Measurements from ENCODE around the gene SLC24A3.

SLC24A3 gene

DNA sequence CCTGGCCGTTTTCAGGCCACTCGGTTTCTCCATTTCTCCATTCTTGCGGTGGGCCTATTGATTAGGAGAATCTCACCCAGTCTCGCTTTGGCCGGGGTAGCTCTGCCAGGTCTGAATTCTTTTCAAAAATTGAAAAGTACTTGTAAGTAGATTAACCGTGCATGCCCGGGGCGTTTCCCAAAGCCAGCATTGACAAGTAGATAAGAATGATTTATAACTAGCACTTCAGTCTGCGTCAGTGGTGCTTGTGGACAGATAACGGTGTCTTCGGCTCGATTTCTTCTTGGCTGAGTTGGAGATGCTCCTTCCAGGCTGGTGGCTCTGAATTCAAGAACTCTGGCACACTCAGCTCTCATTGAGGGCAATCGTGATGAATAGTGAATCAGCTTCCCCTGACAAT, 29.0 kb downstream of the SLC24A3 start:
- no peak for DNase-seq

DNA sequence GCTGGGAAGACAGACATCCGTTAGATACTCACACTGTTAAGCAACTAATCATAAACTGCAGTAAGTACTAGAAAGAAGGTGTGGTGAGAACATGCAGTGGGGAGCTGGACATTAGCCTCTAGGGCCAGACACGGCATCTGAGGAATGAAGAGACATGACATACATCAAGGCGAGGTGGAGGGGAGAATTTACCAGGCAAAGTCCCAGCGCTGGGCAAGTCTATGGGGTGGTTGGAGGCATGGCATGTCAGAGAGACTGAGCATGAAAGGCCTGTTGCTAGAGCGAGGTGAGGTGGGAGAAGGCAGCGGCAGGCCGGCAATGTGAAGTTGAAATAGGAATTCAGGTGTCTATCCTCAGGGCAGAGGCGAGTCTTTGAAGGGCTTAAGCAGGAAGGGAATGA, 31.8 kb downstream of the SLC24A3 start:
- DNase-seq, result no peak

DNA sequence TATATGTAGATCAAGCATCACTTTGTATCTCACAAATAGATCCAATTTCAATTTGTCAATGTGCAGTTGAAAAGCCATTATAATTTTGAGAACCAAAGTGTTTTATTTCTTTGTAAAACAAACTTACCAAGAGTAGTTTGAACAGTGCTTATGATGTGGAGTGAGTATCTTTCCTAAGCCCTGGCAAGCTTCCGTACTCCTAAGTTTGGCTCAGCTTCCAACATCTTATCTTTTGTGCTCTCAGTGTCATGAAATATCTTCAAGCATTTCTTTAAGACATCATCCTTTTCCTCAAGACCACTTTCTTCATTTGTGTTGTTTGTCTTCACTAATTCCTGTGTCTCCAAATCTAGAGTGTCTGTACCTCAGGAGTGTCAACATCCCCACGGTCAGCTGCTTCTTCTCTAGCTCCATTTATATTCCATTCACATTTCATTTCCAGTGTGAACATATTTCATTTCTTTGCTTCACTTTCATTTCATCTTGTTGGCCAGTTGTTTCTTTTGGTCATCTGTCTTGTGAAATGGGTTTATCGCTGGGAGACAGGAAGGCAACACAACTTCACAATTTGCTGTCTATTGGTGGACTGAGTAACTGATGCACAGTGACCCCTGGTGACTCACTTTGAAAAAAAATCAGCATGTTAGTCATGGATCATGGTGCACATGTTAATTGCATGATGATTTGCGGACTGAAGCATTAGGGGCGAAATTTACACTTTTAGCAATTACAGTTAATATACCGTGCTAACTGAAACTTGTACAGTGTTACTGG, 36.9 kb downstream of the SLC24A3 start:
- DNase-seq, result no peak

DNA sequence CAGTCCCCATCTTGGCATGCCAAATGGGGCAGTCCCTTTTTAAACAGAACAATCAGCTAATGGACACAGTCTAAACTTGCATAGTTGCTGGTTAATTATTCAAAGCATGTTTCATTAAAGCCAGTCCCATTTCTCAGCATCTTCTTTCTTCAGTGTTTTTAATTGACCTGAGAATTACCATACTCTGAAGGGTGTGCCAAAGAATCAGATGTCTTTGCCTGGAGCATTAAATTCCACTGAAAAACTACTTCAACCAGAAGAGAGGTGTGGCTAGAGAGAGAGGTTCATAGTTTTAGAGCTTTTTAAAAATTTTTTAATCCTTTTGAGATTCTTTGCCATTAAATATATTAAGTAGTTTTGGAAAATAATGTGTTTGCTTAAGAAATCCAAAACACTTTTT, 37.9 kb downstream of the SLC24A3 start:
- no peak for DNase-seq

DNA sequence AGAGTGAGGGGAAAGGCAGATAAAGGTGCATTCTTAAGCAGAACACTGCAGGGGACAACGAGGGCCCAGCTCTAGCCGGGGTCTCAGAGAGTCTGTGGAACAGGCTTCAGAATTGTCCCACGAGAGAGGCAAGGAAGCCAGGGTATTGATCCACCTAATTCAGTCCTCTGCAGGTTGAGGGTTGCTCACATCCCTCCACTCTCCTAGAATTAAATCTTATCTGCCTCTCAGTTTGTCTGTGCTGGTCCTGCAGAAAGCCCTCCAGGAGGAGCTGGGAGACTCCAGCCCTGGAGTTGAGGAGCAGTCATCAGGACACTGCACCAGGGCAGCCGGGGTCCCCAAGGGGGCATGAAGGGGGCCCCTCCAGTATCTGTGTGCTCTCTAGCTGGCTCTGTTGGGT, 39.1 kb downstream of the SLC24A3 start:
- no peak for DNase-seq

DNA sequence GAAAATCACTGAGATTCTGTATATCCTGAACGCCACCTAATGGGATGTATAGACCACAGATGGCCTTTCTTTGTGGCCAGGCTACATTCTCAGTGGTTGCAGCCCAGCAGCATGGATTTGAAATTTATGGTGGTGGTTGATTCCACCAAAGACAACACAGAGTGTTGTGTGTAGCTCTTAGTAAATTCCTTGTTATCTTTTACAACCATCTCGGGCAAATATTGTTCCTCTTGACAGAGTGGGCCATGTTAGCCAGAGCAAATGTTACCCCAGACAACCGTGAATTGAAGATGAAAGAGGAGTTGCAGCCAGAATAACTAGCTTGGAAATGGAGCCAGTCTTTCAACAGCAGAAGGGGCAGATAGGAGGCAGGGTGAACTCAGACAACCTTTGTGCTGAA, 39.5 kb downstream of the SLC24A3 start:
- DNase-seq, result no peak

DNA sequence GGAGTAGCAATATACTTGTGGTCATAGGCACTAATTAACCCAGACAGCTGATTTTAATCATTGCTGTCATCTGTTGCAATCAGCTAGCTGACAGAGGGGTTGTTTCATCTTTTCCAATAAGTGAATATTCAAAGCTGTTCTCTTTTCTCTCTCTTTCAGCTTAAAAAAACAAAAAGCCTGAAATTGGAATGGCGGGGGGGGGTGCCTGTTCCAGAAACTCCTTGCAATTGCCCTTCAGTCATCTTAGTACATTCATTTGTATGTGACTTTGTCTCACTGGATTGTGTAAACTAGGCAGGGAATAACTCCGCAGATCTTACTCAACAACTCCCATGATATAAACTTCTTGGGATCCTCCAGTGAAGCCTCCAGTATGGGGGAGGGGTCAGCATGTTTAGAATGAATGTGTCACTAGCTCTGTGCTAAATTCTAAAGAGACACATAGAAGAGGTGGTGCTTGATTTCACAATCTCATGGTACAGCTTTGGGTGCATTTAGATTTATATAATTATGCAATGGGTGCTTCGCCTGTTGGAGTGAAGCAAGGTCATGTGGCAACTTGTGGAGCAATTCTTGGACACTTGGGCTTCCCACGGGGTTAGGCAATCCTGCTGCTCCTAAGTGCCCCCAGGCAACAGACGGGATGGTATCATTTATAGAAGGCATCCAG, 40.1 kb downstream of the SLC24A3 start:
- no peak for DNase-seq

DNA sequence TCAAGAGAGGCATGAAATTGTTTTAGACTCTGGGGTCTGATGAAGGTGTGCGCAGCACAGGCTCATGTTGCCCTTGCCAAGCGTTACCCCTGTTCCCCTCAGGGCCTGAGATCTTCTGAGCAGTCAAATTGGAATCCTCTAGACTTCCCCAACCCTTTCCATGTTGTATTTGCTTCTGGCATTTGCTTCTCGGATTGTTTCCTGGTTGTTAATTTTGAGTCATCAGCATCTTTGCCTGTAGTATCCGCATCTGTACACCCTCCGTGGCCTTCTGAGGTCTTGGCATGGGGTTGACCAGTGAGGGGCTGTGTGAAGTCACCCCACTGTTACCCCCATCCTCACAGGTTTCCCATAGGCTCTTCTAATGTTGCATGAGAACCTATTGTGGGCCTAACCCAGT, 40.9 kb downstream of the SLC24A3 start:
- DNase-seq, result no peak

DNA sequence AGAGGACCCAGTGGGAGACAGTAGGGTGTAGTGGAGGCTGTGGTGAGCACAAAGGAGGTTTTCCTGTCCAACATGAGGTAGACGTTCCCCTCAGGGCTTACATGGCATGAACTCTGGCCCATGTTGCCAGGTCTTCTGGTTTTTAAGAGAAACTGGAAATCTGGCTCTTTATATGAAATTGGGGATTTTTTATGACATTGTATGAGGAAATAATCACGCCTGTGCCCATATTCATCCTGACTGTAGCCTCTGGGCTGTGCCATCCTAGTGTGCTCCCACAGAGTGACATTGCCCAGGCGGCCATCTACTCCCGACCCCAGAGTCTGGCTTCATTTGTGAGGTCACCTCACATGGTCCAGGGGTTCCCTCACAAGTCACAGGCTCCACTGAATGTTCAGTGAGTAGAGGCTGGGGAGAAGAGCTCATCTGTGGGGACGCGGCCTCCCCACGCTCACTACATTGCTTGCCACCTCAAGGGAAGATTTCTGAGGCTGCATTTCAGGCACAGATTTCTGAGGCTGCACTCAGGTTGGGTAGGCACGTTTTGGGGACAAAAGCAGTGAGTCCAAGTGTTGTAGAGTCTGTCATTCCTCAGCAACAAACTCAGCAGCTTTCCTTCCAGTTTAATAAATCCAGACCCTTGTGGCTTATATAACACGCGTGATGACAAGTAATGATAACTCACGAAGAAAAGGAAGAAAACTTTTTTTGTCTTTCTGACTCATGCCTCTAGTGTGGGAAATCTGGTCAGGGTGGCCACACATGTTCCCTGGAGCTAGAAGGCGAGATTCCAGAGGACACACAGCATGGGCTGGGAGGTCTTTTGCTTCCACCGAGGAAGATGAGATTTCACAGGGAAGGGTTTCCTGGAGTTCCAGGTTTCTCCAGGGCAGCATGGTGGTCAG, 41.7 kb downstream of the SLC24A3 start:
- DNase-seq, result no peak

DNA sequence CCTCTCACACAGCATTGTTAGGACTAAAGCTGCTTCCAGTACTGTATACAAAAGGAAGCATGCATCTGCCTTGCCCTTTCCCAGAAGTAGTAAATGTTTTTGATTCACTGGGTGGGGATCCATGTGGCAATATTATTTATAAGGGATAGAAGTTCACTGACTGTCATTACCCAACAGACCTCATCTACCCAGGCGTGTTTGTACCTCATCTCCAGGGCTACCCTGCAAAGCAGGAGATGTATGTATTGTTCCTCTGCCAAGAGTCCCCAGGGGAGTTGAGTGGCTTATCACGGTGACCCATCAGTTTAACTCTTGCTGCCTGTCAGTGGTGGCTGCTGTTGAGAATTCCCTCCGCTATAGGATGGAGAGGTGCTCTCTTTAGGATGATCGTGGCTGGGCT, 42.5 kb downstream of the SLC24A3 start:
- DNase-seq, result no peak

DNA sequence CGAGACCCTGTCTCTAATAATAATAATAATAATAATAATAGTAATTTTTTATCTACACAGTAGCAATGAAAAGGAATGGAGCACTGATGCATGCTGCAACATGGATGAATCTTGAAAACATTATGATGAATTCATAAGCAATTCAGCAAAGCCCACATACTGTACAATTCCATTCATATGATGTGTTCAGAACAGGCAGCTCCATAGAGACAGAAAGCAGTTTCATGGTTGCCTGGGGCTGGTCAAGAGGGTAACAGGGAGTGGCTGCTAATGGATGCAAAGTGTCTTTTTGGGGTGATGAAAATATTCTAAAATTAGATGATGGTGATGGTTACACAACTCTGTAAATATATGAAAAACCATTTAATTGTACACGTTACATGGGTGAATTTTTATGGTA, 43.6 kb downstream of the SLC24A3 start:
- no peak for DNase-seq

DNA sequence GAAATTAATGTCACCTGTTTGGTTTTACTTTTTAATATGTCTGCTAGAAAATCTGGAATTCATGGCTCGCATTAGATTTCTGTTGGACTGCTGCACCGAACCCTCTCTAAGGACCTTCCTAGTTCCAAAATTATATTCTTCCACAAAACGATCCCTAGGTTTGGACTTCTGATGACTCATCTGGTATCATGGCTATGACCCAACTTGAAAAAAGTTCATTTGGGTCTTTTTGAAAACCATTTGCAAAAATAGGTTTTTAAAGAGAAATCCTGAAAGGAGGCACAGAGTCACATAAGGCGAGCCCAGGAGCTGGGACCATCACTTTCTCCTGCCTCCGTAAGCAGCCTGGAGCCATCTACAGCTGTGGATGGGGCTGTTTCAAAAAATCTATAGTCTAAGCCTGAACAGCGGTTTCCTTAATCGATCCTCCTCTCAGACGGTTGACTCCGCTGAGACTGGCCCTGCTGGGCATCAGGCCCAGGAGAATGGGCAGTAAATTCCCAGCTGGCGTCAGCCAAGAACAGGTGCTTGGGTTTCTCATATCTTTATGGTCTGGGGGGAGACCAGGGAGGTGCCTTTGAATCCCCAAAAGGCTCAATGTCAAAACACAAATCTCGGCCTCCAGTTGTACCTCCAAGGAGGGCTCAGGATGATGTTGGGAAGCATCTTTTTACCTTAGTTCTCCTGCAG, 44.6 kb downstream of the SLC24A3 start:
- DNase-seq, result no peak

DNA sequence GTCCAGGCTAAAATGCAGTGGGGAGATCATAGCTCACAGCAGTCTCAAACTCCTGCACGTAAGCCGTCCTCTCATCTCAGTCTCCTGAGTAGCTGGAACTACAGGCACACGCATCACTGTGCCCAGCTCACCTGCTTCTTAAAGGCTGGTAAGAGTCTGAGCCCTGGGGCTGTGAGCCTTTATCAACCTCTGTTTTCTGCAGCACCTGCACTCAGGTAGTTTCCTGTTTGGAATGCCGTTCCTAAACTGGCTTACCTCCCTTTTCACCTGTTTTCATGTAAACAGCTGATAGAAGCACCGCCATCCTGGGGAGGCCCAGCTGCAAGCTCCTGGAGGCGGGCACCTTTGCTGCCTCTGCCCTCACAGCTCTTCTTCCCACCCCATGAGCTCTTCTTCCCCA, 45.4 kb downstream of the SLC24A3 start:
- DNase-seq, result no peak

DNA sequence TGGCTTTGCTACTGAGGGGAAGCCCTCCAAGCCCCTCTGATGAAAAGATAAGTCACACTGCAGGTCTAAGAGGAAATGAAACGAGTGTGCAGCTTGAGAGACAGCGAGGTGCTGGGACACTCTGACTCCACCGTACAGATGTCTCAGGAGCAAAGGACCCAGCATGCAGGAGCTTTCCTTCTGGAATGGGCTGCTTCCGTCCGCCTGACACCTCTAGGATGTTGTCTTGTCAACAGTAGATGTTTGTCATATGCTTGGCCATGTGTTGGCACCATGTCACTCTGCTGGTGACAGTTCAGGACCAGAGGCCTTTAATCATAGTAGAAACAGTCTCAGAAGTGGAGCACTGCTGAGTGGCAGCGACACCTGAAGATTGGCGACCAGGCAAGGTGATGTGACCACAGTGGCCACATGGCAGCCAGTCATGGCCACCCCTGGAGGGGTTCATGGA, 46.7 kb downstream of the SLC24A3 start:
- DNase-seq, result no peak

DNA sequence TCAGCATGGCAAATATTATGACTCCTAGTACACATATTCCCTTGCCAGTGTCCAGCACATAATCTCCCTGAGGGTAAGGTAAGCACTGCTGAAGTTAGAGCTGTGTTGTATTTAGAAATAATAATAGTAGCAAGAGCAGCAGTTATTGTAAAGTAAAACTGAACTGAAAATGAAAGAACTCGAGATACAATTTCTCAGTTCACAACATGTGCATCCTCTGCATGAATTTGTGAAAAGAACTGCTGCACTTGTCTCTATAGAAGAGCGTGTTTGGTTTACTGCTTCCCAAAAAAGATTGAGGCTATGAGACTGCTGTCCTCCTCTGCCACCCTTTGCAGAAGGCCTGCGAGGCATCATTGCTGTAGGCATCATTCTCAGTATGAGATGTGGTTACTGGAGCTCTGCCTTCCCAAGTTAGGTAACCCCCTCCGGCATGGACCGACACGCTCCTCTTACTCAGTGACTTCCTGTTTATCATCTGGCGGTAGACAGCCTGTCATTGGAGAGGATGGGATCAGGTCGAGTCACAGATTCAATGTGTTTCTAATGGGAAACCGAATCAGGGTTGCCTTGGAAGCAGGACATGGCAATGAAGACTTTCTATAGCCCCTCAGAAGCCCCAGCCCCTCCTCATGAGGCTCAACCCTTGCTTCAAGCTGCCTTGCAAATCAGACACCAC, 48.1 kb downstream of the SLC24A3 start:
- no peak for DNase-seq

DNA sequence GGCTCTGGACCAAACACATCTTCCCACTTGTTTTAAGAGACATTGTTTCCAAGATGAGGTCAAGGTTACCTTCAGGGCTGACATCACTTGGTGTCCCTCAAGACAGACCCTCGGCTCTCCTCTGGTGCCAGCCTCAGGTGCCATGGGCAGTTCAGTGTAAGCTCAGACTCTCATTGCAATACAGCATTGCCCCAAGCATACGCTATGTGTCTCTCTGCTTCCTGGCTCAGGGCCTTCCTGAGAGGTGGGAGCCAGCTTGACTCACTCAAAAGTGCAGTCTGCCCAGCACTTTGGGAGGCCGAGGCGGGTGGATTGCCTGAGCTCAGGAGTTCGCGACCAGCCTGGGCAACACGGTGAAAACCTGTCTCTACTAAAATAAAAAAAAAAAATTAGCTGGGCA, 51.7 kb downstream of the SLC24A3 start:
- DNase-seq, result no peak

DNA sequence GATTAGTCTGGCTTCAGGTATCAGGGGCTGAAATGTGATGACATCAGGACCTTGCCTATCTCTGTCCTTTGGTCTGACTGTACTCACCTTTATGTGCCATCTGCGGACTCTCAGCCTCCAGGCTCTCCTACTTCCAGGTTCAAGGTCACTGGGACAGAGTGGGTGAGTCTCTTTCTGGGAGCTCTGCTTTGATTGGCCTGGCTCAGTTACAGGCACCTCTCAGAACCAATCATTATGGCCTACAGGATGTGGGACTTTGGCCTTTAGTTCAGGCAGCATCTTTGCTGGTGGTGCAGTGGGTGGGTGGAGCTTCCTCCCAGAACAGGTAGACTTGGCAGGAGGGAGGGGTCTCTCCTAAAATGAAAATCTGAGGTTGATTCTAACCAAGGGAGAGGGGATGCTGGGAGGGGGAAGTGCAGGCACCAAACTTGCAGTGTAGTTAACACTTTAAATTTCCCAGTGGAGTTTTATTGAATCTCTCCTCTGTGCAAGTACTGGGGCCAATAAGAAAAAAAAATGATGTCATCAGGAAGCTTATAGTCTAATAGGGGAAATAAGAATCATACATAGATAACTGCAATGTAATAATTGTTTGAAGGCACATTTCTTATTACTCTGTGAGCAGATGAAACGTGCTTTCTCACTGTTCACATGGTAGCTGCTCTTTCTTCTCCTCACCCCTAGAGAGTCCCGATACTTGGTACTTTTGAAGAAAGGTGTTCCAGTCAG, 53.4 kb downstream of the SLC24A3 start:
- no peak for DNase-seq

DNA sequence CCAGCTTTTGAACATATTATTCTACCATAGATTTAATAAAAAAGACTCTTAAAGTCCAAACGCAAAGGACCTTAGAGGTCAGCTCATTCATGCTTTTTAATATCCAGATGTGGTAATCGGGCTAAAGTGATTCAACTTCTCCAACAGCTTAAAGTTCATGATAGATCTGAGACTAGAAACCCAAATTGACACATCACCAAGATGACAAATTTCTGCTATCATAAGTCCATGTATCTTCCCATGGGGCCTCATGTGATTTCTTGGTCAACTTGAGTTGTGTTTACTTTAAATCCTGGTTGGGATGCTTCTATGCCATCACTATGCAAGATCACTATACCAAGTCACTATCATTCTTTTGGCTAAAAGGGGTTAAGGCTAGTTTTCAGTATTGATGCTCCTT, 56.0 kb downstream of the SLC24A3 start:
- no peak for DNase-seq

DNA sequence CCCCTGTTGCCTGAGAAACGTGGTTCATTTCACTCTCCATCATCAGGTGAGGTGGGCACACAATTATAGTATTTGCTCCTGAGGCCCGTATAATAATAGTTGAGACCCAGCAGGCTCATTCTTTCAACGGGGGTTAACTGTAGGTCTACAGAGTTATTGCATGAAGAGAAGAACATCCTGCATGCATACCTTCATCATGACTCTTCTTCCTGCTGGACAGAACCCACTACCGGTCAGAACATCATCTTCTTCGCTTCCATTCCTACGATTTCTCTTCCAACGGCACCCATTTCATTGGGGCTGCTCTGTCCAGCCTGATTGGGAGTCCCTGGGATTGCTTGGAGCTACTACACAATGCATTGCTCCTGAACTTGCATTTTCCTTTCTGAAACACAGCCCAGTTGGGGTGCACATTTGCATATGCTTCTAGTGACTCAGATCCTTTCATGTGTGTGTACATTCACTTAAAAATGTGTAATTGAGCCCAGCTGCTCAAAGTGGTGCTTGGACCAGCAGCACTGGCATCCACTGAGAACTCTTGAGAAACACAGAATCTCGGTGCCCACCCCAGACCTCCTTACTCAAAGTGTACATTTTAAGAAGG, 57.4 kb downstream of the SLC24A3 start:
- DNase-seq, result no peak

DNA sequence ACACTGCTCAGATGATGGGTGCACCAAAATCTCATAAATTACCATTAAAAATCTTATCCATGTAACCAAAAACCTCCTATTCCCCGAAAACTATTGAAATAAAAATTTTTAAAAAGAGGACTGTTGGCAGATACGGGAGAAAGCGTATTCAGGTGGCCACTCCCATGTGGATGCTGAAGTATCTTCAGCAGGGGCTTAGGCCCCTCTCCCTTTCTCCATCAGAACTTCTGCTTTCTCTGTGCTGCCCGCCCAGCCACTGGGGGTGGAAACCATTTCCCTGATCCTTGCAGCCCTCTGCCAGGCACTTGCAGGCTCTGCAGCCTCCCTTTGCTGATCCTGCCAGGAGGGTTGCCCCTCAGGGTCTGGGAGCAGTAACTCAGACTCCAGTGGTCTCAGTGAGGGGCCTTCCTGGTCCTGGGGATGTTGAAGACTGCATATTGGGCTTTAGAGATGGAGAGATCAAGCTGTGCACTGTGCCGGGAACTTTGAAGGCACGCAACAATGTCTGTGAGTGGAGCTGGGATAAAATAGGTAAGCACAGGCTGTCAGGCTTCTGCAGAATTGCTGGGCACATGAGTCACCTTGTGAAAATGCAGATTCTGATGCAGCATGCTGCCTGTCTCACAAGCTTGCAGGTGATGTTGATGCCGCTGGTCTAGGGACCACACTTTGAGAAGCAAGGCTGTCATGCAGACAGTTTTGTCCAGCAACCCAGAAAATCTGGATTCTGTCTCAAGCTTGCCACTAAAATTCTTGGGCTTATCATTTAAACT, 59.6 kb downstream of the SLC24A3 start:
- DNase-seq, result no peak
